ENCODE measurements around the gene DYNC2I2.
A peak's percentile ranks its signal among the peaks of the same experiment; 100 is the strongest.
"Not testable (repeated sequence)": the region's sequence is repeated elsewhere in the genome, so short reads cannot be mapped to it uniquely, and the experiment has no call there.

DYNC2I2 gene

GRCh38 chr9:128615571-128615970, 41.1 kb downstream of the DYNC2I2 start:
- no peak for DNase-seq (ENCODE audit: low read depth in 2 of 2)

GRCh38 chr9:128614728-128615127, 41.9 kb downstream of the DYNC2I2 start:
- no peak for DNase-seq (ENCODE audit: low read depth in 2 of 2)

GRCh38 chr9:128611600-128612394, 44.9 kb downstream of the DYNC2I2 start:
- no peak for DNase-seq (ENCODE audit: low read depth in 2 of 2)

- no peak for DNase-seq (ENCODE audit: low read depth in 2 of 2)
Observed at GRCh38 chr9:128610897-128611296, 45.8 kb downstream of the DYNC2I2 start.

- DNase-seq (ENCODE audit: low read depth in 2 of 2), result no peak
Observed at GRCh38 chr9:128607642-128608350, 48.9 kb downstream of the DYNC2I2 start.

- no peak for DNase-seq (ENCODE audit: low read depth in 2 of 2)
Observed at GRCh38 chr9:128603697-128604096, 53.0 kb downstream of the DYNC2I2 start.

- no peak for DNase-seq (ENCODE audit: low read depth in 2 of 2)
Observed at GRCh38 chr9:128600099-128600498, 56.5 kb downstream of the DYNC2I2 start.

GRCh38 chr9:128595471-128595870, 61.2 kb downstream of the DYNC2I2 start:
- no peak for DNase-seq (ENCODE audit: low read depth in 2 of 2)

GRCh38 chr9:128593856-128594255, 62.8 kb downstream of the DYNC2I2 start:
- DNase-seq (ENCODE audit: low read depth in 2 of 2), result no peak

- no peak for DNase-seq (ENCODE audit: low read depth in 2 of 2)
Observed at GRCh38 chr9:128593039-128593438, 63.6 kb downstream of the DYNC2I2 start.

- no peak for DNase-seq (ENCODE audit: low read depth in 2 of 2)
Observed at GRCh38 chr9:128588581-128589233, 67.9 kb downstream of the DYNC2I2 start.

GRCh38 chr9:128587453-128587852, 69.2 kb downstream of the DYNC2I2 start:
- DNase-seq (ENCODE audit: low read depth in 2 of 2), result peak; percentile 17 to 43

GRCh38 chr9:128586934-128587333, 69.7 kb downstream of the DYNC2I2 start:
- DNase-seq (ENCODE audit: low read depth in 2 of 2), result not testable (repeated sequence)

GRCh38 chr9:128585155-128585554, 71.5 kb downstream of the DYNC2I2 start:
- DNase-seq (ENCODE audit: low read depth in 2 of 2), result not testable (repeated sequence)
